H1 (cell line): ENCODE results near the gene ADH4. TPM values are rescaled to one million over a fixed set of nuclear protein-coding genes. Genes with fewer than 3 reads are reported as not detected.
"Not testable (repeated sequence)": the region's sequence is repeated elsewhere in the genome, so short reads cannot be mapped to it uniquely, and the experiment has no call there.

Source experiments
- CTCF ChIA-PET: fragments of 300-600 bp; sonication (Branson Sonifier 250); formaldehyde crosslinking; loops from one replicate; lab custom pipeline; 2021; ENCODE audit not compliant: partially characterized antibody; lab: Charles Lee
- POLR2A ChIA-PET: fragments of 300-600 bp; sonication (Branson Sonifier 250); formaldehyde crosslinking; loops from one replicate; lab custom pipeline; 2021; ENCODE audit warnings: inconsistent platforms; ENCODE audit not compliant: partially characterized antibody; lab: Charles Lee
- DNase-seq, 2 experiments: peaks; one replicate each; pipeline versions ENCODE4 v3.0.0 to v3.0.0-alpha.2; 2010 to 2022; ENCODE audit warnings: low spot score in 2 of 2, low read depth in 1 of 2, mixed read lengths in 1 of 2
- FAIRE-seq: peaks from 2 replicates; lab custom pipeline; 2011; peaks lifted over from hg19 to GRCh38; lab: Jason Lieb, UNC
- H2AFZ ChIP-seq: 2 replicates; pipeline ENCODE4 v1.8.1; 2012; ENCODE audit warnings: low read length, inconsistent platforms
- H2AK5ac ChIP-seq: 2 replicates; pipeline ENCODE4 v1.6.1; 2013; ENCODE audit warnings: low read depth, low read length
- H2BK120ac ChIP-seq: replicated peaks from 2 replicates; pipeline ENCODE3; 2013; ENCODE audit warnings: low read depth, low read length, inconsistent platforms
- H2BK12ac ChIP-seq: 2 replicates; pipeline ENCODE4 v1.6.1; 2013; ENCODE audit warnings: low read depth, low read length
- H2BK15ac ChIP-seq: 2 replicates; pipeline ENCODE4 v1.6.1; 2013; ENCODE audit warnings: low read length
- H2BK20ac ChIP-seq: 2 replicates; pipeline ENCODE4 v1.6.1; 2013; ENCODE audit warnings: low read length
- H2BK5ac ChIP-seq: 2 replicates; pipeline ENCODE4 v1.6.1; 2013; ENCODE audit warnings: low read depth, low read length
- H3K14ac ChIP-seq: 2 replicates; pipeline ENCODE4 v1.6.1; 2013; ENCODE audit warnings: inconsistent platforms; ENCODE audit not compliant: insufficient read length
- H3K18ac ChIP-seq: 2 replicates; pipeline ENCODE4 v1.6.1; 2013; ENCODE audit warnings: low read length; ENCODE audit errors: extremely low read depth
- H3K23ac ChIP-seq: 2 replicates; pipeline ENCODE4 v1.6.1; 2013; ENCODE audit warnings: inconsistent platforms; ENCODE audit not compliant: insufficient read length
- H3K23me2 ChIP-seq: 2 replicates; pipeline ENCODE4 v1.6.1; 2013; ENCODE audit warnings: low read depth, low read length
- H3K27ac ChIP-seq: 2 replicates; pipeline ENCODE4 v1.6.1; 2011; ENCODE audit warnings: low read depth, low read length, inconsistent platforms
- H3K27me3 ChIP-seq, 4 experiments: replicated peaks in 1 of 4; 1 replicate in 1 of 4; 2 replicates in 3 of 4; pipeline versions ENCODE4 v1.6.1 to v1.8.1; 2011 to 2013; ENCODE audit warnings: low read length in 3 of 4, mild to moderate bottlenecking in 3 of 4, inconsistent platforms in 2 of 4, mixed read lengths in 2 of 4, moderate library complexity in 1 of 4; ENCODE audit not compliant: control insufficient read depth in 3 of 4, insufficient read depth in 3 of 4; ENCODE audit errors: extremely low read depth in 1 of 4
- H3K36me3 ChIP-seq, 4 experiments: 2 replicates each; pipeline versions ENCODE4 v1.6.1 to v1.8.1; 2011 to 2013; ENCODE audit warnings: mild to moderate bottlenecking in 4 of 4, low read length in 3 of 4, moderate library complexity in 2 of 4, control low read depth in 1 of 4, inconsistent platforms in 1 of 4; ENCODE audit not compliant: insufficient read depth in 4 of 4, control insufficient read depth in 2 of 4
- H3K4ac ChIP-seq: replicated peaks from 2 replicates; pipeline ENCODE3; 2013; ENCODE audit warnings: low read length, low read depth, mixed read lengths, inconsistent platforms; ENCODE audit not compliant: insufficient read length
- H3K4me1 ChIP-seq, 4 experiments: replicated peaks in 1 of 4; 1 replicate in 1 of 4; 2 replicates in 3 of 4; pipeline versions ENCODE4 v1.6.1 to v1.8.1; 2011 to 2013; ENCODE audit warnings: low read length in 3 of 4, inconsistent platforms in 2 of 4, mixed read lengths in 1 of 4; ENCODE audit not compliant: insufficient read depth in 4 of 4, control insufficient read depth in 3 of 4
- H3K4me2 ChIP-seq, 2 experiments: 2 replicates each; pipeline versions ENCODE4 v1.6.1 to v1.8.1; 2011 to 2013; ENCODE audit warnings: low read depth in 2 of 2, low read length in 2 of 2, control low read depth in 1 of 2, inconsistent platforms in 1 of 2, mild to moderate bottlenecking in 1 of 2; ENCODE audit not compliant: insufficient read depth in 1 of 2
- H3K4me3 ChIP-seq, 4 experiments: fragments of 200-600, 300-600 bp in 1 of 4; sonication (generic), shearing (Covaris generic), sonication (Bioruptor Twin) in 1 of 4; 2 replicates each; pipeline versions ENCODE4 v1.5.1 to v1.8.1; 2011 to 2016; ENCODE audit warnings: low read length in 4 of 4, low read depth in 3 of 4, control low read depth in 2 of 4, inconsistent platforms in 2 of 4, mild to moderate bottlenecking in 2 of 4, mixed read lengths in 1 of 4, moderate library complexity in 1 of 4; ENCODE audit not compliant: insufficient read depth in 2 of 4; ENCODE audit errors: extremely low read depth in 1 of 4
- H3K56ac ChIP-seq: replicated peaks from 2 replicates; pipeline ENCODE3; 2013; ENCODE audit warnings: low read depth, mild to moderate bottlenecking, mixed read lengths, low read length, inconsistent platforms; ENCODE audit not compliant: insufficient read length
- H3K79me1 ChIP-seq: 2 replicates; pipeline ENCODE4 v1.6.1; 2013; ENCODE audit warnings: low read depth, low read length, control low read depth
- H3K79me2 ChIP-seq, 2 experiments: 2 replicates each; pipeline versions ENCODE4 v1.6.1 to v1.8.1; 2012 to 2013; ENCODE audit warnings: low read length in 2 of 2, mild to moderate bottlenecking in 2 of 2, inconsistent platforms in 1 of 2; ENCODE audit not compliant: insufficient read depth in 2 of 2, control insufficient read depth in 1 of 2
- H3K9ac ChIP-seq, 4 experiments: replicated peaks in 1 of 4; 1 replicate in 1 of 4; 2 replicates in 3 of 4; pipeline versions ENCODE4 v1.6.1 to v1.8.1; 2011 to 2013; ENCODE audit warnings: low read depth in 3 of 4, low read length in 3 of 4, control low read depth in 2 of 4, mild to moderate bottlenecking in 2 of 4, moderate library complexity in 2 of 4, inconsistent platforms in 1 of 4; ENCODE audit errors: extremely low read depth in 1 of 4
- H3K9me3 ChIP-seq, 2 experiments: 2 replicates each; pipeline versions ENCODE4 v1.6.1 to v1.8.1; 2012 to 2013; ENCODE audit warnings: mild to moderate bottlenecking in 2 of 2, moderate library complexity in 2 of 2, control low read depth in 1 of 2, inconsistent platforms in 1 of 2, low read depth in 1 of 2, low read length in 1 of 2, mixed read lengths in 1 of 2; ENCODE audit not compliant: insufficient read depth in 2 of 2
- H4K20me1 ChIP-seq, 2 experiments: replicated peaks in 1 of 2; 2 replicates each; pipeline versions ENCODE3 to v1.8.1; 2011 to 2013; ENCODE audit warnings: inconsistent platforms in 2 of 2, low read length in 2 of 2, mild to moderate bottlenecking in 1 of 2; ENCODE audit not compliant: insufficient read depth in 2 of 2, control insufficient read depth in 1 of 2
- H4K5ac ChIP-seq: 2 replicates; pipeline ENCODE4 v1.6.1; 2013; ENCODE audit warnings: low read length, low read depth, mixed read lengths, inconsistent platforms; ENCODE audit not compliant: insufficient read length
- H4K8ac ChIP-seq: 2 replicates; pipeline ENCODE4 v1.8.0; 2013; ENCODE audit warnings: mild to moderate bottlenecking, moderate library complexity, low read length, inconsistent platforms; ENCODE audit not compliant: insufficient read depth; ENCODE audit errors: extremely low read depth
- H4K91ac ChIP-seq: replicated peaks from 2 replicates; pipeline ENCODE3; 2013; ENCODE audit warnings: low read length, mixed read lengths, inconsistent platforms; ENCODE audit not compliant: insufficient read length
- WGBS, 2 experiments: shearing (Covaris generic) in 1 of 2; methylation state at CpG; one replicate each; pipeline versions ENCODE4 v1.1.6 to v1.1.7; 2013 to 2015; ENCODE audit warnings: low lambda C conversion rate in 2 of 2, mixed read lengths in 2 of 2, inconsistent platforms in 1 of 2, low coverage in 1 of 2, missing lambda C conversion rate in 1 of 2; ENCODE audit not compliant: insufficient replicate concordance in 2 of 2, insufficient coverage in 1 of 2, insufficient read length in 1 of 2; ENCODE audit errors: extremely low coverage in 1 of 2, missing lambda C conversion rate in 1 of 2; 5-methylcytosine and 5-hydroxymethylcytosine counted together
- polyA plus RNA-seq, 7 experiments: library from polyadenylated mRNA; depleted of rRNA in 3 of 7; stranded (reverse) in 5 of 7; unstranded in 2 of 7; fragments of >200 nt in 5 of 7; fragments of 200-250 nt in 2 of 7; gene quantifications; 1 replicate in 5 of 7; 2 replicates in 1 of 7; 4 replicates in 1 of 7; pipeline versions ENCODE4 v1.2.1 to v1.2.3, GENCODE V29; 2011 to 2013; ENCODE audit warnings: missing spikeins in 2 of 7, mixed read lengths in 2 of 7
- total RNA-seq: library from RNA; stranded (reverse); fragmentation: NEBNext Ultra II Directional; extraction: Animal tissue kit (Norgen Biotek cat#: 25700); gene quantifications from 2 replicates; pipeline ENCODE4 v1.2.1, GENCODE V29; 2021

The ADH4 gene
- total and polyA plus RNA-seq, 2 of the 8 experiments (the other 6 are each of a cell fraction or from before 2014, with no cell fraction given), result not detected

- H3K9me3 ChIP-seq, result peaks cover 8 to 11% of the 10 kb centered on the region in 2 experiments; a peak in 2 of 4 replicates
- H3K4ac ChIP-seq, FAIRE-seq, DNase-seq, H3K4me2 ChIP-seq, H3K23ac ChIP-seq, H3K27ac ChIP-seq, H4K91ac ChIP-seq, H3K79me1 ChIP-seq, H2BK120ac ChIP-seq, H2BK20ac ChIP-seq, H3K56ac ChIP-seq, H3K14ac ChIP-seq, H3K27me3 ChIP-seq, H3K4me1 ChIP-seq, H2BK15ac ChIP-seq, H2BK5ac ChIP-seq, H4K20me1 ChIP-seq, H3K36me3 ChIP-seq, H3K9ac ChIP-seq, H3K18ac ChIP-seq, H3K23me2 ChIP-seq, H2AK5ac ChIP-seq, H3K79me2 ChIP-seq, H4K5ac ChIP-seq, H2AFZ ChIP-seq, H2BK12ac ChIP-seq, H3K4me3 ChIP-seq, H4K8ac ChIP-seq: not testable (repeated sequence)
- POLR2A ChIA-PET, result interaction anchor here (1.2 kb wide), 1 partner anchor 11 kb away, joined by 4 read pairs; the partner anchor contains the start of gene ADH5
- CTCF ChIA-PET, result interaction anchor here (0.9 to 1.2 kb wide), 3 partner anchors 44 to 358 kb away, joined by 3 read pairs; no protein-coding TSS in a partner anchor
- 69% methylated on average over 5 of the region's 5 CpGs; no CpG with 5 or more reads in 1 of the 2 experiments for WGBS, 2 experiments
Measured at GRCh38 chr4:99099814-99100213, 44.3 kb downstream of the ADH4 start.
